ENCODE results near the gene PCK1. TPM values are rescaled to one million over a fixed set of nuclear protein-coding genes. Genes with fewer than 3 reads are reported as not detected.

The PCK1 gene
- total and polyA plus RNA-seq, 2 of the 13 experiments (the other 11 are each of a cell fraction or from before 2014, with no cell fraction given) = 6.5 to 12.6 TPM

- TF ChIP-seq, protein P1, sequence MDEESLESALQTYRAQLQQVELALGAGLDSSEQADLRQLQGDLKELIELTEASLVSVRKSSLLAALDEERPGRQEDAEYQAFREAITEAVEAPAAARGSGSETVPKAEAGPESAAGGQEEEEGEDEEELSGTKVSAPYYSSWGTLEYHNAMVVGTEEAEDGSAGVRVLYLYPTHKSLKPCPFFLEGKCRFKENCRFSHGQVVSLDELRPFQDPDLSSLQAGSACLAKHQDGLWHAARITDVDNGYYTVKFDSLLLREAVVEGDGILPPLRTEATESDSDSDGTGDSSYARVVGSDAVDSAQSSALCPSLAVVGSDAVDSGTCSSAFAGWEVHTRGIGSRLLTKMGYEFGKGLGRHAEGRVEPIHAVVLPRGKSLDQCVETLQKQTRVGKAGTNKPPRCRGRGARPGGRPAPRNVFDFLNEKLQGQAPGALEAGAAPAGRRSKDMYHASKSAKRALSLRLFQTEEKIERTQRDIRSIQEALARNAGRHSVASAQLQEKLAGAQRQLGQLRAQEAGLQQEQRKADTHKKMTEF (CRISPR knock-in tag; IDR thresholded peaks at IDR 0.05) = peak; percentile 92
- TF ChIP-seq HINFP (CRISPR knock-in tag; IDR thresholded peaks at IDR 0.05; ENCODE audit: low read depth) (peak; percentile 79), IRF1 (CRISPR knock-in tag; IDR thresholded peaks at IDR 0.05; ENCODE audit: low read depth) (no peak), THAP9 (CRISPR knock-in tag; IDR thresholded peaks at IDR 0.05; ENCODE audit: borderline replicate concordance) (peak; percentile 5; the same call in 1 of the 2 replicates), ZNF598 (CRISPR knock-in tag; IDR thresholded peaks at IDR 0.05; ENCODE audit: borderline replicate concordance) (peak; percentile 58), IRX3 (CRISPR knock-in tag; IDR thresholded peaks at IDR 0.05; ENCODE audit: borderline replicate concordance, low read depth) (no peak; the same call in 1 of the 2 replicates), HOXA7 (CRISPR knock-in tag; IDR thresholded peaks at IDR 0.05) (no peak), TGIF2 (CRISPR knock-in tag; IDR thresholded peaks at IDR 0.05) (peak; percentile 41; the same call in 1 of the 2 replicates), NR2F2 (IDR thresholded peaks at IDR 0.05; ENCODE audit: borderline replicate concordance, low read depth) (peak; percentile 80; the same call in 1 of the 2 replicates), SNAI1 (CRISPR knock-in tag; IDR thresholded peaks at IDR 0.05; ENCODE audit: borderline replicate concordance) (0 out of 2 replicates have a peak, but pooled peaks have one; percentile 38), REPIN1 (CRISPR knock-in tag; IDR thresholded peaks at IDR 0.05; ENCODE audit: borderline replicate concordance, low read depth) (peak; percentile 72; the same call in 1 of the 2 replicates), THAP8 (CRISPR knock-in tag; IDR thresholded peaks at IDR 0.05; ENCODE audit: borderline replicate concordance) (peak; percentile 77; the same call in 1 of the 2 replicates), PPARG (CRISPR knock-in tag; conservative IDR thresholded peaks at IDR 0.05) (peak; percentile 66; the same call in 1 of the 2 replicates), ZNF30 (CRISPR knock-in tag; IDR thresholded peaks at IDR 0.05) (no peak), ZNF788 (CRISPR knock-in tag; IDR thresholded peaks at IDR 0.05; ENCODE audit: borderline replicate concordance) (peak; percentile 93; the same call in 1 of the 2 replicates), ZNF354B (CRISPR knock-in tag; IDR thresholded peaks at IDR 0.05) (no peak), CBX1 (IDR thresholded peaks at IDR 0.05; ENCODE audit: low read depth) (peak; percentile 84), HOXA5 (CRISPR knock-in tag; IDR thresholded peaks at IDR 0.05) (0 out of 2 replicates have a peak, but pooled peaks have one; percentile 19), MXD4 (CRISPR knock-in tag; IDR thresholded peaks at IDR 0.05) (peak; percentile 78; the same call in 1 of the 2 replicates)
- TF ChIP-seq, protein P2, sequence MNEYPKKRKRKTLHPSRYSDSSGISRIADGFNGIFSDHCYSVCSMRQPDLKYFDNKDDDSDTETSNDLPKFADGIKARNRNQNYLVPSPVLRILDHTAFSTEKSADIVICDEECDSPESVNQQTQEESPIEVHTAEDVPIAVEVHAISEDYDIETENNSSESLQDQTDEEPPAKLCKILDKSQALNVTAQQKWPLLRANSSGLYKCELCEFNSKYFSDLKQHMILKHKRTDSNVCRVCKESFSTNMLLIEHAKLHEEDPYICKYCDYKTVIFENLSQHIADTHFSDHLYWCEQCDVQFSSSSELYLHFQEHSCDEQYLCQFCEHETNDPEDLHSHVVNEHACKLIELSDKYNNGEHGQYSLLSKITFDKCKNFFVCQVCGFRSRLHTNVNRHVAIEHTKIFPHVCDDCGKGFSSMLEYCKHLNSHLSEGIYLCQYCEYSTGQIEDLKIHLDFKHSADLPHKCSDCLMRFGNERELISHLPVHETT (CRISPR knock-in tag; conservative IDR thresholded peaks at IDR 0.05) = no peak
These were observed 26.5 kb downstream of the PCK1 start (continued) for GRCh38 chr20:57587278-57587988.
